Measurements from ENCODE around the gene FBLN2. TPM values are rescaled to one million over a fixed set of nuclear protein-coding genes. Genes with fewer than 3 reads are reported as not detected.

The FBLN2 gene
- total RNA-seq, 4 donors from 2014 or later = 25.3 to 93.8 (median 47.6) TPM

DNA sequence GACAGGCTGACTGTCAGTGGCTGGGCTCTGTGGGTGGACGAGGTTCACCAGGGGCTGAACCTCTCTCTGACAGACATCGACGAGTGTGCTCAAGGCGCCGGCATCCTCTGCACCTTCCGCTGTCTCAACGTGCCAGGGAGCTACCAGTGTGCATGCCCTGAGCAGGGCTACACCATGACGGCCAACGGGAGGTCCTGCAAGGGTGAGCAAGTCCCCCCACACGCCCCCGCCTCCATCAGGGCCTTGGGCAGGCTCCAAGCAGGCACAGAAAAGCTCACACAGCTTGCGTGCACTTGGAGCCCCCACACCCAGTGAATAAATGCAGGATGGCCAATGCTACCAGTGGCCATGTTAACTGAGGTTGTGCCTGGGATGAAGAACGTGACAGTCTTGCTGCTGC is 82.3 kb downstream of the FBLN2 start:
- DNase-seq (ENCODE audit: low spot score in 2 of 2) = no peak
- no peaks in the 10 kb centered on the region for H3K9me3 ChIP-seq

DNA sequence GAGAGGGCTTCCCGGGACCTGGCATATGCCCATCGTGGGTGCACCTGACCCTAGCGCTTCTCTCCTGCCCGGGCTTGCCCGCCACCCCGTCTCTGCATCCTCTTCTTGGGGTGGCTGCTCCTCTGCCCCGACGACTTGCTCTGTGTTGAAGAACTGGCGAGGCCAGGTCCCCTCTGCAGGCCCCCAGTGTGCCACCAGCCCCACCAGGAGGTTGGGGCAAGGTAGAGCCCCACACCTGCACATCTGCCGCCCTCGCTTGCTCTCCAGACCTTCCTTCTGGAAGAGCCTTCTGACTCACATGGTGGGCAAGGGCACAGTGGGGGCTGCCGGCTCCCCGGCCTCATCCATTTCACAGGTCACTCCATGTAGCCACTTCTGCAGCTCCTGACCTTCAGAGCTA is 84.3 kb downstream of the FBLN2 start:
- Histone ChIP-seq H3K4me1 (no peaks in the 10 kb centered on the region), H3K36me3 (peaks cover 48% of the 10 kb centered on the region), H3K9me3 (no peaks in the 10 kb centered on the region), H3K27ac (no peak overlapping the region), H3K4me3 (no peak overlapping the region), H3K27me3 (no peaks in the 10 kb centered on the region)
- 83% methylated on average over 11 of the region's 13 CpGs for WGBS
- DNase-seq (ENCODE audit: low spot score in 2 of 2) = no peak
- TF ChIP-seq, protein P1, sequence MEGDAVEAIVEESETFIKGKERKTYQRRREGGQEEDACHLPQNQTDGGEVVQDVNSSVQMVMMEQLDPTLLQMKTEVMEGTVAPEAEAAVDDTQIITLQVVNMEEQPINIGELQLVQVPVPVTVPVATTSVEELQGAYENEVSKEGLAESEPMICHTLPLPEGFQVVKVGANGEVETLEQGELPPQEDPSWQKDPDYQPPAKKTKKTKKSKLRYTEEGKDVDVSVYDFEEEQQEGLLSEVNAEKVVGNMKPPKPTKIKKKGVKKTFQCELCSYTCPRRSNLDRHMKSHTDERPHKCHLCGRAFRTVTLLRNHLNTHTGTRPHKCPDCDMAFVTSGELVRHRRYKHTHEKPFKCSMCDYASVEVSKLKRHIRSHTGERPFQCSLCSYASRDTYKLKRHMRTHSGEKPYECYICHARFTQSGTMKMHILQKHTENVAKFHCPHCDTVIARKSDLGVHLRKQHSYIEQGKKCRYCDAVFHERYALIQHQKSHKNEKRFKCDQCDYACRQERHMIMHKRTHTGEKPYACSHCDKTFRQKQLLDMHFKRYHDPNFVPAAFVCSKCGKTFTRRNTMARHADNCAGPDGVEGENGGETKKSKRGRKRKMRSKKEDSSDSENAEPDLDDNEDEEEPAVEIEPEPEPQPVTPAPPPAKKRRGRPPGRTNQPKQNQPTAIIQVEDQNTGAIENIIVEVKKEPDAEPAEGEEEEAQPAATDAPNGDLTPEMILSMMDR (IDR thresholded peaks at IDR 0.05) = no peak
- no peak for TF ChIP-seq POLR2AphosphoS5 (IDR thresholded peaks at IDR 0.05)
- no peak for TF ChIP-seq EP300 (IDR thresholded peaks at IDR 0.05)
- TF ChIP-seq POLR2A (IDR thresholded peaks at IDR 0.05) = no peak

More for the DNA sequence above, 82.3 kb downstream of the FBLN2 start:
- Histone ChIP-seq H3K4me1 (peaks cover 10% of the 10 kb centered on the region), H3K27me3 (no peaks in the 10 kb centered on the region), H3K27ac (no peak overlapping the region), H3K4me3 (no peak overlapping the region), H3K36me3 (peaks cover 43% of the 10 kb centered on the region)
- TF ChIP-seq EP300 (IDR thresholded peaks at IDR 0.05) (no peak), POLR2A (IDR thresholded peaks at IDR 0.05) (no peak), POLR2AphosphoS5 (IDR thresholded peaks at IDR 0.05) (no peak)
- TF ChIP-seq, protein P1 (IDR thresholded peaks at IDR 0.05) = no peak
- 94% methylated on average over 5 of the region's 13 CpGs for WGBS

DNA sequence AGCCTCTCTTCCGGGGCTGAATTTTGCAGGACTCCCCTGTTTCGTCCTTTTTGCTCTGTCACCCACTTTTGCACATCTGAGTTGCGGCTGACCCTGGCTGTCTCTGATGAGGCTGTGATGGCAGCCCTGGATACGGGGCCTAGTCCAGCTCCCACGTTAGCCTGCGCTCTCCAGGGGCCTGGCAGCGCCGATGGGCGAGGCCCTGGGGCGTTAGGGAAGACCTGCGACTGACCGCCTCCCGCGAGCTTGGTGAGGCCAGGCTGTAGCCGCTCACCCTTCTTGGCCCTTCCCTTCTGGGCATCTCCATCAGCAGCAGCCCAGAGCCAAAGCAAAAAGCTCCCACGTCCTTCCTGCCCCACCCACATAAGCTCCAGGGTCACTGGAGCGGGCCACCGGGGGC is 85.2 kb downstream of the FBLN2 start:
- Histone ChIP-seq H3K4me3 (no peak overlapping the region), H3K36me3 (peaks cover 41% of the 10 kb centered on the region), H3K9me3 (no peaks in the 10 kb centered on the region), H3K4me1 (peaks cover 8% of the 10 kb centered on the region), H3K27ac (no peak overlapping the region), H3K27me3 (no peaks in the 10 kb centered on the region)
- WGBS = 72% methylated on average over 5 of the region's 18 CpGs
- TF ChIP-seq EP300 (IDR thresholded peaks at IDR 0.05) (no peak), POLR2AphosphoS5 (IDR thresholded peaks at IDR 0.05) (no peak), POLR2A (IDR thresholded peaks at IDR 0.05) (no peak)
- TF ChIP-seq, protein P1 (IDR thresholded peaks at IDR 0.05) = no peak
- no peak for DNase-seq (ENCODE audit: low spot score in 2 of 2)

DNA sequence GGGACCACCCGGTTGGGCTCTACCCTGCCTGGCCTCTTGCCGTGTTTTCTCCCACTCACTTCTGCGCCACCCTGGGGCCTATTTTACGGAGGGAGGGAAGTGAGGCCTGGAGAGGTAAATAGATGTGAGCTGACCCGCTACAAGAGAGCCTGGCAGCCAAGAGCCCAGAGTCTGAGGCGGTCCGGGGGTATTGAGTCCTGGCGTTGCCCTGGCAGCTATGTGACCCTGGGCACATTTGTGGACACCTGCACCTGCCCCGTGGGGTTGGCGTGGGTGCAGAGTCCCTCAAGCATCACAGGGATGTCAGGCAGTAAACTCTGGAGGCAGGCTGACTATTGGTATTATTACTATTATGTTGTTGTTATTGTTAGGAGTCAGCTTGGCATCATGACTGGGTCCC is 85.7 kb downstream of the FBLN2 start:
- Histone ChIP-seq H3K4me3 (no peak overlapping the region), H3K27ac (no peak overlapping the region), H3K36me3 (peaks cover 36% of the 10 kb centered on the region), H3K9me3 (no peaks in the 10 kb centered on the region), H3K4me1 (peaks cover 13% of the 10 kb centered on the region), H3K27me3 (no peaks in the 10 kb centered on the region)
- TF ChIP-seq POLR2AphosphoS5 (IDR thresholded peaks at IDR 0.05) (no peak), EP300 (IDR thresholded peaks at IDR 0.05) (no peak), POLR2A (IDR thresholded peaks at IDR 0.05) (no peak)
- TF ChIP-seq, protein P1 (IDR thresholded peaks at IDR 0.05) = no peak
- WGBS = 71% methylated on average over 9 of the region's 10 CpGs
- DNase-seq (ENCODE audit: low spot score in 2 of 2) = no peak

DNA sequence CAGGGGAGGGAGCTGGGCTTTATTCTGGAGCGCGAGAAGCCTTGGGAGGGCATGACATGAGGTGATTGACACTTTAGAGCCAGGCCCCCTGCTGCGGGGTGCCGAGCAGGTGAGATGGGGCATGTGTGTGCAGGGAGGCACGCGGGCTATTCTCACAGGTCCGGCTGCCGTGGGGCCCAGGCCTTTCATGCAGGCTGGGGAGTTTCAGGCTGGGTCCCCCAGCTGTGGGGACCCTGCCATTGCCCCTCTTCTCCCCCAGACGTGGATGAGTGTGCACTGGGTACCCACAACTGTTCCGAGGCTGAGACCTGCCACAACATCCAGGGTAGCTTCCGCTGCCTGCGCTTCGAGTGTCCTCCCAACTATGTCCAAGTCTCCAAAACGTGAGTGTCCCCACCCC is 87.3 kb downstream of the FBLN2 start:
- WGBS = 88% methylated on average over 8 of the region's 14 CpGs
- no peak for TF ChIP-seq POLR2AphosphoS5 (IDR thresholded peaks at IDR 0.05)
- TF ChIP-seq, protein P1 (IDR thresholded peaks at IDR 0.05) = no peak
- no peak overlapping the region for H3K4me3 ChIP-seq
- peaks cover 14% of the 10 kb centered on the region for H3K4me1 ChIP-seq
- no peak overlapping the region for H3K27ac ChIP-seq
- peaks cover 3% of the 10 kb centered on the region for H3K27me3 ChIP-seq
- DNase-seq (ENCODE audit: low spot score in 2 of 2) = no peak
- H3K9me3 ChIP-seq = no peaks in the 10 kb centered on the region
- H3K36me3 ChIP-seq = peaks cover 21% of the 10 kb centered on the region

Measured in suprapubic skin (tissue), 4 donors.